GM19240 (cell line): ENCODE data around the gene DIO1.

ENCODE experiments used
- DNase-seq: peaks from one replicate; pipeline ENCODE4 v3.0.0; 2011; ENCODE audit warnings: low spot score; ENCODE audit not compliant: insufficient read length

The DIO1 gene

GRCh38 chr1:53894644-53895043 is 657 bp downstream of the DIO1 start:
- DNase-seq, result no peak

- no peak for DNase-seq
Observed at GRCh38 chr1:53895421-53895820, 1.4 kb downstream of the DIO1 start.

- no peak for DNase-seq
Observed at GRCh38 chr1:53896635-53897229, 2.7 kb downstream of the DIO1 start.

GRCh38 chr1:53899206-53899628 is 5.2 kb downstream of the DIO1 start:
- DNase-seq, result no peak

- DNase-seq, result no peak
Observed at GRCh38 chr1:53899708-53900107, 5.7 kb downstream of the DIO1 start.

GRCh38 chr1:53902235-53903138 is 8.5 kb downstream of the DIO1 start:
- no peak for DNase-seq

- DNase-seq, result no peak
Observed at GRCh38 chr1:53905509-53905908, 11.5 kb downstream of the DIO1 start.

- no peak for DNase-seq
Observed at GRCh38 chr1:53906121-53906520, 12.1 kb downstream of the DIO1 start.

GRCh38 chr1:53909946-53910345 is 16.0 kb downstream of the DIO1 start:
- no peak for DNase-seq

GRCh38 chr1:53911442-53911841 is 17.5 kb downstream of the DIO1 start:
- DNase-seq, result no peak

- no peak for DNase-seq
Observed at GRCh38 chr1:53913352-53914033, 19.5 kb downstream of the DIO1 start.

- no peak for DNase-seq
Observed at GRCh38 chr1:53918343-53918742, 24.4 kb downstream of the DIO1 start.

- no peak for DNase-seq
Observed at GRCh38 chr1:53919675-53920066, 25.7 kb downstream of the DIO1 start.

- no peak for DNase-seq
Observed at GRCh38 chr1:53927376-53927881, 33.4 kb downstream of the DIO1 start.

- no peak for DNase-seq
Observed at GRCh38 chr1:53929246-53929960, 35.4 kb downstream of the DIO1 start.

- DNase-seq, result no peak
Observed at GRCh38 chr1:53930932-53931331, 36.9 kb downstream of the DIO1 start.

GRCh38 chr1:53931523-53931922 is 37.5 kb downstream of the DIO1 start:
- no peak for DNase-seq

- no peak for DNase-seq
Observed at GRCh38 chr1:53934170-53934765, 40.3 kb downstream of the DIO1 start.

GRCh38 chr1:53936430-53936829 is 42.4 kb downstream of the DIO1 start:
- DNase-seq, result no peak

GRCh38 chr1:53938136-53938830 is 44.3 kb downstream of the DIO1 start:
- no peak for DNase-seq
